Left ventricle myocardium superior (tissue), 1 donor: ENCODE results near the gene TRPM4. TPM values are rescaled to one million over a fixed set of nuclear protein-coding genes. Genes with fewer than 3 reads are reported as not detected.
"Not testable (repeated sequence)": the region's sequence is repeated elsewhere in the genome, so short reads cannot be mapped to it uniquely, and the experiment has no call there.

Experiments used
- ATAC-seq: fragments of 200-7000 bp; cut with Tn5 transposase; one replicate; pipeline ENCODE4 v1.9.1; 2020; ENCODE audit warnings: mild to moderate bottlenecking, moderate library complexity
- DNase-seq: peaks from one replicate; pipeline ENCODE4 v3.0.0-alpha.2; 2020
- intact Hi-C: fragments of 100-400 bp; cut with micrococcal nuclease; formaldehyde crosslinking; loops from one replicate; pipeline ENCODE4 v1.11.0; 2022
- total RNA-seq: library from RNA; stranded (reverse); fragmentation: NEBNext Ultra II Directional; extraction: Animal tissue kit (Norgen Biotek cat#: 25700); gene quantifications from one replicate; pipeline ENCODE4 v1.2.1, GENCODE V29; 2021
- donor health status: DM: no; HTN: yes; CAD: no; lungs with severe emphysema.

TRPM4 gene
- total RNA-seq, 1 donor from 2014 or later, result 26.6 TPM

GRCh38 chr19:49213791-49214190 is 56.2 kb downstream of the TRPM4 start:
- ATAC-seq (no peak), DNase-seq (no peak)
- intact Hi-C loops, result no loop called here

GRCh38 chr19:49214701-49215100 is 57.1 kb downstream of the TRPM4 start:
- intact Hi-C loops, result no loop called here
- no peak for ATAC-seq
- DNase-seq, result no peak

GRCh38 chr19:49216071-49216470 is 58.5 kb downstream of the TRPM4 start:
- no peak for ATAC-seq
- intact Hi-C loops, result no loop called here
- DNase-seq, result no peak

- intact Hi-C loops, result no loop called here
- DNase-seq (peak; percentile 67), ATAC-seq (peak; percentile 92)
These were observed 59.8 kb downstream of the TRPM4 start for GRCh38 chr19:49217382-49217781.

GRCh38 chr19:49222011-49222410 is 64.4 kb downstream of the TRPM4 start:
- no peak for ATAC-seq
- intact Hi-C loops, result no loop called here
- DNase-seq, result no peak

GRCh38 chr19:49222528-49222927 is 64.9 kb downstream of the TRPM4 start:
- no peak for DNase-seq
- ATAC-seq, result no peak
- intact Hi-C loops, result no loop called here

- intact Hi-C loops, result no loop called here
- DNase-seq, result no peak
- ATAC-seq, result no peak
These were observed 65.9 kb downstream of the TRPM4 start for GRCh38 chr19:49223472-49223871.

- DNase-seq, intact Hi-C loops, ATAC-seq: not testable (repeated sequence)
These were observed 66.8 kb downstream of the TRPM4 start for GRCh38 chr19:49224441-49224840.

- ATAC-seq (peak; percentile 81), DNase-seq (peak; percentile 40)
- intact Hi-C loops, result no loop called here
These were observed 67.3 kb downstream of the TRPM4 start for GRCh38 chr19:49224879-49225278.

- no peak for DNase-seq
- no peak for ATAC-seq
- intact Hi-C loops, result no loop called here
These were observed 71.8 kb downstream of the TRPM4 start for GRCh38 chr19:49229416-49229815.

GRCh38 chr19:49231389-49231788 is 73.8 kb downstream of the TRPM4 start:
- ATAC-seq, result no peak
- intact Hi-C loops, result no loop called here
- DNase-seq, result no peak

GRCh38 chr19:49231804-49232203 is 74.2 kb downstream of the TRPM4 start:
- ATAC-seq, result no peak
- intact Hi-C loops, result no loop called here
- no peak for DNase-seq

GRCh38 chr19:49233163-49233562 is 75.6 kb downstream of the TRPM4 start:
- no peak for DNase-seq
- intact Hi-C loops, result no loop called here
- no peak for ATAC-seq

GRCh38 chr19:49241769-49242168 is 84.2 kb downstream of the TRPM4 start:
- DNase-seq (no peak), ATAC-seq (no peak)
- intact Hi-C loops, result no loop called here

GRCh38 chr19:49243129-49243528 is 85.5 kb downstream of the TRPM4 start:
- DNase-seq (no peak), ATAC-seq (no peak)
- intact Hi-C loops, result no loop called here

- DNase-seq, result no peak
- intact Hi-C loops, result no loop called here
- no peak for ATAC-seq
These were observed 86.1 kb downstream of the TRPM4 start for GRCh38 chr19:49243726-49244125.

- ATAC-seq (no peak), DNase-seq (no peak)
- intact Hi-C loops, result no loop called here
These were observed 86.7 kb downstream of the TRPM4 start for GRCh38 chr19:49244256-49244655.

- intact Hi-C loops, result no loop called here
- ATAC-seq, result no peak
- no peak for DNase-seq
These were observed 90.1 kb downstream of the TRPM4 start for GRCh38 chr19:49247676-49248075.

- ATAC-seq, result no peak
- DNase-seq, result no peak
These were observed 92.3 kb downstream of the TRPM4 start for GRCh38 chr19:49249933-49250332.

GRCh38 chr19:49255674-49256073 is 98.1 kb downstream of the TRPM4 start:
- peak; percentile 63 for ATAC-seq
- peak; percentile 30 for DNase-seq
- intact Hi-C loops, result no loop called here

More at GRCh38 chr19:49249933-49250332, 92.3 kb downstream of the TRPM4 start:
- intact Hi-C loops, result no loop called here

- ATAC-seq, result no peak
- intact Hi-C loops, result no loop called here
- no peak for DNase-seq
These were observed 99.1 kb downstream of the TRPM4 start for GRCh38 chr19:49256691-49257090.
